ENCODE data around the gene OLFM1. TPM values are rescaled to one million over a fixed set of nuclear protein-coding genes. Genes with fewer than 3 reads are reported as not detected.

OLFM1 gene
- total RNA-seq, 2 donors from 2014 or later, result 11.0 to 23.2 TPM

GRCh38 chr9:135126451-135127187 lies 39.2 kb downstream of the OLFM1 start:
- H3K4me1 ChIP-seq (ENCODE audit: control insufficient read depth, insufficient read depth, low read length), result no peaks in the 10 kb centered on the region
- H3K36me3 ChIP-seq (ENCODE audit: control insufficient read depth, insufficient read depth, low read length), result no peaks in the 10 kb centered on the region
- Mint-ChIP-seq H3K27ac (no peak overlapping the region), H3K27me3 (ENCODE audit: insufficient read depth) (no peaks in the 10 kb centered on the region), H3K4me3 (no peak overlapping the region), H3K9me3 (peaks cover 10% of the 10 kb centered on the region), H3K36me3 (ENCODE audit: low read depth) (no peaks in the 10 kb centered on the region), H3K4me1 (peaks cover 5% of the 10 kb centered on the region)
- no peak for TF ChIP-seq CTCF (conservative IDR thresholded peaks at IDR 0.05)
- no peaks in the 10 kb centered on the region for H3K27me3 ChIP-seq (ENCODE audit: control insufficient read depth, insufficient read depth, low read length, poor library complexity, severe bottlenecking)
- 91% methylated on average over 22 to 34 of the region's 34 CpGs for WGBS, 2 experiments (ENCODE audit: insufficient coverage in 1 of 2, insufficient read length in 1 of 2)
- DNase-seq, result peak; percentile 60
- no peak overlapping the region for H3K27ac ChIP-seq (ENCODE audit: low read depth, low read length)
- no peak overlapping the region for H3K4me3 ChIP-seq (ENCODE audit: low read length)
- H3K9me3 ChIP-seq (ENCODE audit: control insufficient read depth, low read length), result peaks cover 7% of the 10 kb centered on the region
- H3K9ac ChIP-seq (ENCODE audit: extremely low read depth, low read length, poor library complexity, severe bottlenecking), result no peak overlapping the region

- H3K4me3 Mint-ChIP-seq, result no peak overlapping the region
- peak overlapping the region; percentile 53 for H3K27ac ChIP-seq (ENCODE audit: low read depth, low read length)
- H3K4me1 Mint-ChIP-seq, result peaks cover 9% of the 10 kb centered on the region
These were observed 40.5 kb downstream of the OLFM1 start for GRCh38 chr9:135127718-135128670.

More at GRCh38 chr9:135127718-135128670, 40.5 kb downstream of the OLFM1 start:
- Histone ChIP-seq H3K4me1 (ENCODE audit: control insufficient read depth, insufficient read depth, low read length) (no peaks in the 10 kb centered on the region), H3K9ac (ENCODE audit: extremely low read depth, low read length, poor library complexity, severe bottlenecking) (no peak overlapping the region), H3K36me3 (ENCODE audit: control insufficient read depth, insufficient read depth, low read length) (no peaks in the 10 kb centered on the region), H3K9me3 (ENCODE audit: control insufficient read depth, low read length) (peaks cover 7% of the 10 kb centered on the region), H3K27me3 (ENCODE audit: control insufficient read depth, insufficient read depth, low read length, poor library complexity, severe bottlenecking) (no peaks in the 10 kb centered on the region), H3K4me3 (ENCODE audit: low read length) (no peak overlapping the region)
- Mint-ChIP-seq H3K9me3 (peaks cover 10% of the 10 kb centered on the region), H3K36me3 (ENCODE audit: low read depth) (no peaks in the 10 kb centered on the region), H3K27ac (no peak overlapping the region), H3K27me3 (ENCODE audit: insufficient read depth) (no peaks in the 10 kb centered on the region)
- TF ChIP-seq CTCF (conservative IDR thresholded peaks at IDR 0.05), result no peak
- WGBS, 2 experiments (ENCODE audit: insufficient coverage in 1 of 2, insufficient read length in 1 of 2), result 79 to 86% methylated on average over 18 to 23 of the region's 23 CpGs
- DNase-seq, result no peak
